Measurements from ENCODE around the gene TCEANC2. TPM values are rescaled to one million over a fixed set of nuclear protein-coding genes. Genes with fewer than 3 reads are reported as not detected.
"Not testable (repeated sequence)": the region's sequence is repeated elsewhere in the genome, so short reads cannot be mapped to it uniquely, and the experiment has no call there.

Gene TCEANC2
- polyA plus RNA-seq, 1 donor = 6.3 TPM

GRCh38 chr1:54088385-54088784 is 35.0 kb downstream of the TCEANC2 start:
- no peak for DNase-seq

- no peak for DNase-seq
These were observed 38.3 kb downstream of the TCEANC2 start for GRCh38 chr1:54091666-54092065.

GRCh38 chr1:54094001-54094729 is 40.8 kb downstream of the TCEANC2 start:
- no peak for DNase-seq

DNA sequence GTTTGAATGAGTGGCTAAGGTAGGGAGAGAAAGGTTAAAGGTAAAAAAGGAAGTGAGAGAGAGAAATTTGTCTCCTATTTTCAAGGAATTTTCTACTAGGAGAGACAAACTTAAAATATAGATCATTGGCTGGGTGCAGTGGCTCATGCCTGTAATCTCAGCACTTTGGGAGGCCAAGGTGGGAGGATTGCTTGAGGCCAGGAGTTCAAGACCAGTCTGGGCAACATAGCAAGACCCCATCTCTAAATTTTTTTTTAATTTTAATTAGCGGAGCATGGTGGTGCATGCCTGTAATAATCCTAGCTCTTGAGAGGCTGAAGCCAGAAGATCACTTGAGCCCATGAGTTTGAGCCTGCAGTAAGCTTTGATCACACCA is 41.3 kb downstream of the TCEANC2 start:
- DNase-seq = not testable (repeated sequence)

GRCh38 chr1:54095546-54096226 is 42.3 kb downstream of the TCEANC2 start:
- no peak for DNase-seq

GRCh38 chr1:54096227-54096876 is 42.9 kb downstream of the TCEANC2 start:
- no peak for DNase-seq

GRCh38 chr1:54096877-54097240 is 43.5 kb downstream of the TCEANC2 start:
- no peak for DNase-seq

DNA sequence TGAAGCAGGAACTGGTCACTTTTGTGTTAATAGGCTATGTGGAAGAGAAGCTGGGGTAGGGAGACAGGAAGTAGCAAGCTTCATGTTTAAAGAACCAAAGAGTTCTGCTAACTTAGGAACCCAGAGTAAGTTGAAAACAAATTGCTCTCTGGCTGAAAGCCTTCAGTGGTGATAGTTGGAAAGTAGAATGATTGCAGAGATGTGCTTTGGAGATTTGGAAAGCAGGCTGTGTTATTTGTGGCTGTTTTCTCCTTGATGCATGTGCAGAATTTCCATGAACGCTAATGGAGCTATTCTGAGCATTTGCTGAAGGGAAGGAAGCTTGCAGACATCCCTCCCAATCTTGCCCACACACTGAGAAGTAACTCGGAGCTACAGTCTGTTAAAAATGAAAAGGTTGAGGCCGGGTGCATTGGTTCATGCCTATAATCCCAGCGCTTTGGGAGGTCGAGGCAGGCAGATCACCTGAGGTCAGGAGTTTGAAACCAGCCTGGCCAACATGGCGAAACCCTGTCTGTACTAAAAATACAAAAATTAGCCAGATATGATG is 45.7 kb downstream of the TCEANC2 start:
- DNase-seq = peak; percentile 19

GRCh38 chr1:54100500-54100899 is 47.1 kb downstream of the TCEANC2 start:
- no peak for DNase-seq

- DNase-seq = no peak
These were observed 50.0 kb downstream of the TCEANC2 start for GRCh38 chr1:54103414-54103813.

DNA sequence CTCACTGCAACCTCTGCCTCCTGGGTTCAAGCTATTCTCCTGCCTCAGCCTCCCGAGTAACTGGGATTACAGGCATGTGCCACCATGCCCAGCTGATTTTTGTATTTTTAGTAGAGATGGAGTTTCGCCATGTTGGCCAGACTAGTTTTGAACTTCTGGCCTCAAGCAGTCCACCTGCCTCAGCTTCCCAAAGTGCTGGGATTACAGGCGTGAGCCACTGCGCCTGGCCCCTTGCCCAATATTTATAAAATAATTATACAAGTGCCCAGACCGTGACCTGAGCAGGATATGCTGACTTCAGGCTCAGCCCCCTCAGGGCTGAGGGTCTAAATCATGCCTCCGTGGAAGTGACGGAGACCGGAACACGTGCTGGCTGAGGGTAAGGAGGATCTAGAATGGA is 51.2 kb downstream of the TCEANC2 start:
- DNase-seq = not testable (repeated sequence)

DNA sequence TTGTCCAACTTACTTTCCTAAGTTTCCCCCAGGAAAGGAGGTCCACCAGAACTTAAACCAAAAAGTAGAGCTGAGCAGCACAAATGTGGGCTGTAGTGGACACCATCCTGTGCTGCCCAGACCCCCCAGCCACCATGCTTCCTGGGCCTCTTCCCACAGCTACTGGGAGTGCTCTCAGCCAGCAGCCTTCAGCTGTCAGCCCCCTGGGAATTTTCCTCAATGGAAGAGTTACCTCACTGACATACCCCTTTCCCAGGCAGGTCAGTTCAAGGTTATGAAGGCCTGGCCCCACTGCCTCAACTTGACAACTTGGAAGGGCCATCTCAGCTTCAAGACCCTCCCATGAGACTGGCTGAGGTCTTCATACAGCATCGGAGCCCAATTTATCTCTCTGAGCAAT is 51.7 kb downstream of the TCEANC2 start:
- no peak for DNase-seq

DNA sequence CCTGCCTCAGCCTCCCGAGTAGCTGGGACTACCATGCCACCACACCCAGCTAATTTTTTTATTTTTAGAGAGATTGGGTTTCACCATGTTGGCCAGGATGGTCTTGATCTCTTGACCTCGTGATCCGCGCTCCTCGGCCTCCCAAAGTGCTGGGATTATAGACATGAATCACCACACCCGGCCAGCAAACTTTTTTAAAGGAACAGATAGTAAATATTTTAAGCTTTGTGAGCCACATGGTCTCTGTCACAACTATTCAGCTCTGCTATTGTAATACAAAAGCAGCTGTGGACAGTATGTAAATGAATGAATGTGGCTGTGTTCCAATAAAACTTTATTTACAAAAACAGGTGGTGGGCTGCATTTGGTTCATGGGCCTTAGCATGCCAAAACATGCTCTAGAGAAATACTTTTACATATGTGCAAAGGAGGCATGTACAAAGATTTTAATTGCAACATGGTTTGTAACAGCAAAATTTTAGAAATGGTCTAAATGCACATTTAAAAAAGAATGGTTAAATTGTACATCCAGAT is 52.4 kb downstream of the TCEANC2 start:
- no peak for DNase-seq

- no peak for DNase-seq
These were observed 53.7 kb downstream of the TCEANC2 start for GRCh38 chr1:54107131-54107530.

GRCh38 chr1:54108156-54108555 is 54.7 kb downstream of the TCEANC2 start:
- no peak for DNase-seq

DNA sequence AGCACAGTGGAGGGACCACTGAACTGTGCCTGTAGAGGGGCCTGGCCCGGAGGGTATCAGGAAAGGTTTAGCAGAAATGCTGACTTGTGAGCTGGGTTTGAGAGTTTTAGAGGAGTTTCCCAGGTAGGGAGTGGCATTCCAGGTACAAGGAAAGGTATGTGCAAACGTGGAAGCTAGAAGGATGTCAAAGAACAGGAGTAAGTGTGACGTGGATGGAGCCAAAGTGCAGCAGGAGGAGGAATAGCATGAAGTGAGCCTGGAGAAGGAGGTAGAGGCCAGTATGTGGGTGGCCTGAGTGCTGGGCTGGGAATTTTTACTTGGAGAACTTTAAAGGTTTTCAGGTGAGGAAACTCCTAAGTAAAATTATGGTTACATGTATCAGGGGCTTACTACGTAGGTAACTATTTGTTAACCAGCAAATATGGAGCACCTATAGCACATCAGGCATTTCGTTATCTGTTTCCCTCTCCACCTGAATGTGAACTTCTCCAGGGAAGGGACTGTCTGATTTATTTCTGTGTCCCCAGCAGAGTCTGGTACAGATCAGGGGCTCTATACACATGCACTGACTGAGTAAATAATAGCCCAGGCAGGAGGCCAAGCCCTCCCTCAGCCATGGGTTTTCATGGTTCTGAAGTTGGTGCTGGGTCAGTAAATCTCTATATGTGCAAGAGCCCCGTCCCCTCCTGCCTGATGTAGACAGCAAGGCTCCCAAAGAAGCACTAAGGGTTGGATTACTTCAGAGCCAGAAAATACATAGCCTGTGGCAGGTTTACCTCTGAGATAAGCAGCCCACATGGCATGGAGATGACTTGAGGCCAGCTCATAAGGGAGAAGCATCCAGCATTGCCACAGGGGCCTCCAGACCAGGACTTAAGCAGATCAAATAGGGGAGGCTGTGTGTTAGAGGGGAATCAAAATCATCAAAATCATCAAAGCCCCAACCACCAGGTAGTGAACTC is 56.0 kb downstream of the TCEANC2 start:
- no peak for DNase-seq

- no peak for DNase-seq
These were observed 57.6 kb downstream of the TCEANC2 start for GRCh38 chr1:54110996-54111395.

DNA sequence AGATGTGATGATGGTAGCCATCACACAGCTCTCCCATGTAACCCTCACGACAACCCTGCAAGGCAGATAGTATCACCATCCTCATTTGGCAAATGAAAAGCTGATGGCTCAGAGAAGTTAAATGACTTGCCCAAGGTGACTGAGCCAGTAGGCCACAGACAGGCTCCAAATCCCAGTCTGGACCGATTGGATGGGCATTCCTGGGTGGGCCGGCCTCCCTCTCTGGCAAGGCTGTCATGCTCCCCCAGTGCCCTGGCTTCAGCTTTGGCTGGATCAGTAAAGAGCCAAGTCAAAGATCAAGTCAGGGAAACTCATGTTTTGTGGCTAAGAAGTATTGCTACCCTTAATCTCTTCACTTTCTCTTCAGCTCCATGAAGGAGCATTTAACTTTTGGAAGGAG is 58.2 kb downstream of the TCEANC2 start:
- DNase-seq = no peak

DNA sequence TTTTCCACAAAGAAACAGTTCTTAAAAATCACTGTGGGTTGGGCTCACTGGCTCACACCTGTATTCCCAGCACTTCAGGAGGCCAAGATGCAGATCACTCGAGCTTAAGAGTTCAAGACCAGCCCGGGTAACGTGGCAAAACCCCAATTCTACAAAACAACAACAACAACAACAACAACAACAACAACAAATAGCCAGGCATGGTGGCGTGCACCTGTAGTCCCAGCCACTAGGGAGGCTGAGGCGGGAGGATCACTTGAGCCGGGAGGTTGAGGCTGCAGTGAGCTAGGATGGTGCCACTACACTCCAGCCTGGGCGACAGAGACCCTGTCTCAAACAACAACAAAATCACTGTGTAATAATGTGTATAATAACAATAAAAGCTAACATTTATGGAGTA is 58.6 kb downstream of the TCEANC2 start:
- DNase-seq = no peak

DNA sequence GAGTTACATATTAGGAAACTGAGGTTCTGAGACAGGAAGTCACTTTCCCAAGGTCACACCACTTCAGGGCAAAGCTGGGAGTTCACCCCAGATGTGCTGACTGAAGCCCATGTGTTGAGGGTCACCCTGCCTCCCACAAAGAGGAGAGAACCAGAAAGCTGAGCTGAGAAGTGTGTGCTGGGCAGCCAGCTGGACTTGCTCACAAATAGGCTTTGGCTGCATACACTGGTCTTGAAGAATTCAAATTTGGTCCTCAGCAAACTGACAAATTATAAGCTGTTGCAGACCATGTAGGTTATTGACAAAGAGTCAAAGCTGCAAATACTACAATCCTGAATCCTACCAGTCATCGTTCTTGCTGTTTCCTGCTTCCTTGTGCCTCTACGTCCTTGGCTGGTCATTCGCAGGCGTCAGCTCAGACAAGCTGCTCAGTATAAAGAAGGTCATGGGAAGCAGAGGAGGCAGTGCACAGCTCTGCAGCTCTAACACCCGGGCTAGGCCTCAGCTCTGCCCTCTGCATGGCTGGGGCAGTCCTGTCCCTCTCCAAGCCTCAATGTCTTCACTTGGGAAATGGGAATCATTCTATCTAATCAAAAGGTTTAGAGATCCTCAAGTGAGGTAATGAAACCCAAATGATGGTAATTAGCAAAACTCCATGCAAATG is 59.4 kb downstream of the TCEANC2 start:
- DNase-seq = no peak

DNA sequence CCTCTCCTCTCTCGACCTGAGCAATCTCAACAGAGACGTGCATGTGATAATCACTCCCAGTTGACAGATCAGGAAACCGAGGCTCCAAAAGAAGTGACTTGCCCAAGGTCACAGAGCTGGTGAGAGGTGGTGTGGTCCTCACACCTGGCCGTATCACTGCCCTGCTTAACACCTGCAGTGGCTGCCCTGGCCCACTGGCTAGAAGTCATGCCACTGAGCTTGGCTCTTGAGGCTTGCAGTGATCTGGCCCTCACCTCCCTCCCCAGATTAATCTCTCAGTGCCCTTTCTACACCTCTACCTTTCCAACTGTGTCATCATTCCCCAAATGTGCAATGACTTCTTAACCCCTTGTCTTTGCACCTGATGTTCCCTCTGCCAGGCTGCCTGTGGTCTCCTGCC is 60.6 kb downstream of the TCEANC2 start:
- DNase-seq = no peak

GRCh38 chr1:54114955-54115354 is 61.5 kb downstream of the TCEANC2 start:
- no peak for DNase-seq
